KMS-11 (cell line): ENCODE results near the gene FAM193A.

Source experiments
- H2AFZ ChIP-seq: fragments of 200-600 bp; sonication (generic); 2 replicates; pipeline ENCODE4 v1.6.1; 2016; ENCODE audit warnings: antibody characterized with exemption, mixed run types, low read depth
- H3K27ac ChIP-seq: fragments of 200-600 bp; sonication (generic); 2 replicates; pipeline ENCODE4 v1.6.1; 2016; ENCODE audit warnings: mild to moderate bottlenecking, mixed run types
- H3K27me3 ChIP-seq: fragments of 200-600 bp; sonication (generic); 2 replicates; pipeline ENCODE4 v1.6.1; 2017; ENCODE audit warnings: mild to moderate bottlenecking, low read depth, mixed run types, moderate library complexity; ENCODE audit not compliant: insufficient read depth
- H3K36me3 ChIP-seq: fragments of 200-600 bp; sonication (generic); 2 replicates; pipeline ENCODE4 v1.6.1; 2017; ENCODE audit warnings: mild to moderate bottlenecking, mixed run types; ENCODE audit not compliant: insufficient read depth
- H3K4me1 ChIP-seq: fragments of 200-600 bp; sonication (generic); 2 replicates; pipeline ENCODE4 v1.6.1; 2016; ENCODE audit warnings: mild to moderate bottlenecking, low read depth, mixed run types; ENCODE audit not compliant: poor library complexity, severe bottlenecking
- H3K4me2 ChIP-seq: fragments of 200-600 bp; sonication (generic); 2 replicates; pipeline ENCODE4 v1.7.0; 2016; ENCODE audit warnings: mild to moderate bottlenecking, mixed run types
- H3K4me3 ChIP-seq: fragments of 200-600 bp; sonication (generic); IDR thresholded peaks from 2 replicates; pipeline ENCODE4 v1.6.1; 2017; ENCODE audit warnings: low read depth, low read length, mixed read lengths; ENCODE audit not compliant: insufficient read depth
- H3K79me2 ChIP-seq: fragments of 200-600 bp; sonication (generic); 2 replicates; pipeline ENCODE4 v1.6.1; 2016; ENCODE audit warnings: low read depth, mixed run types; ENCODE audit not compliant: insufficient read depth
- H3K9ac ChIP-seq: fragments of 200-600 bp; sonication (generic); 2 replicates; pipeline ENCODE4 v1.6.1; 2016; ENCODE audit warnings: mild to moderate bottlenecking, mixed run types
- H4K20me1 ChIP-seq: fragments of 200-600 bp; sonication (generic); 2 replicates; pipeline ENCODE4 v1.6.1; 2016; ENCODE audit warnings: mild to moderate bottlenecking, mixed run types; ENCODE audit not compliant: insufficient read depth
- CTCF ChIP-seq: fragments of 200-600 bp; sonication (generic); conservative IDR thresholded peaks from 2 replicates; pipeline ENCODE4 v1.6.1; 2017; ENCODE audit warnings: low read depth, mild to moderate bottlenecking, antibody characterized with exemption, low read length, moderate library complexity, mixed read lengths

Gene FAM193A

GRCh38 chr4:2619459-2619858, 83.0 kb downstream of the FAM193A start:
- Histone ChIP-seq H3K4me2 (no peak overlapping the region), H3K27ac (no peak overlapping the region), H3K27me3 (no peaks in the 10 kb centered on the region), H3K36me3 (no peaks in the 10 kb centered on the region), H3K4me1 (no peaks in the 10 kb centered on the region), H3K9ac (no peak overlapping the region), H4K20me1 (no peaks in the 10 kb centered on the region), H3K4me3 (no peak overlapping the region), H3K79me2 (peaks cover 22% of the 10 kb centered on the region), H2AFZ (no peak overlapping the region)
- TF ChIP-seq CTCF, result no peak

DNA sequence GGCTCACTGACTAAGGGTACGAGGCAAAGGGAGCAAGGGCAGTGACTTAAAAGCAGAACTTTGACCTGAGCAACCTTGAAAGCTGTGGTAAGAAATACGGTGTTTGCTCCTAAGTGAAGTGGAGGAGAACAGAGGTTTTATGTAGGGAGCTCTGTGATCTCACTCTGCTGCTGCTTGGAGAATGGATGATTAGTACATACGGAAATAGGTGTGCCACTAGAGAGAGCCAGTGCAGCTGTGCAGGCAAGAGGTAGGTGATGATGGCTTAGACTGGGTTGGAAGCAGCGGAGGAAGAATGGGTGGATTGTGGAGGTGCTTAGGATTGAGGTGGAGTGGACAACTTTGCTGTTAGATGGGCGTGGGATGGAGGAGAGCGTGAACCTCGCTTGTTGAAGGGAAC, 85.0 kb downstream of the FAM193A start:
- Histone ChIP-seq H3K79me2 (peaks cover 17% of the 10 kb centered on the region), H3K9ac (no peak overlapping the region), H3K4me3 (no peak overlapping the region), H4K20me1 (no peaks in the 10 kb centered on the region), H3K4me2 (no peak overlapping the region), H2AFZ (no peak overlapping the region), H3K27me3 (no peaks in the 10 kb centered on the region), H3K27ac (no peak overlapping the region), H3K4me1 (no peaks in the 10 kb centered on the region), H3K36me3 (no peaks in the 10 kb centered on the region)
- no peak for TF ChIP-seq CTCF

- no peaks in the 10 kb centered on the region for H3K4me1 ChIP-seq
- H4K20me1 ChIP-seq, result no peaks in the 10 kb centered on the region
- H3K4me2 ChIP-seq, result no peak overlapping the region
- no peak overlapping the region for H3K27ac ChIP-seq
- H3K27me3 ChIP-seq, result no peaks in the 10 kb centered on the region
- no peak overlapping the region for H2AFZ ChIP-seq
- H3K4me3 ChIP-seq, result no peak overlapping the region
- no peaks in the 10 kb centered on the region for H3K36me3 ChIP-seq
- TF ChIP-seq CTCF, result no peak
- H3K79me2 ChIP-seq, result peaks cover 8% of the 10 kb centered on the region; the same call in 1 of the 2 replicates
- H3K9ac ChIP-seq, result no peak overlapping the region
Observed at GRCh38 chr4:2623442-2623841, 87.0 kb downstream of the FAM193A start.

GRCh38 chr4:2624782-2625530, 88.5 kb downstream of the FAM193A start:
- no peak overlapping the region for H3K4me2 ChIP-seq

More at GRCh38 chr4:2624782-2625530, 88.5 kb downstream of the FAM193A start:
- no peak overlapping the region for H3K9ac ChIP-seq
- no peak overlapping the region for H3K27ac ChIP-seq
- no peaks in the 10 kb centered on the region for H3K4me1 ChIP-seq
- H3K27me3 ChIP-seq, result no peaks in the 10 kb centered on the region
- no peaks in the 10 kb centered on the region for H4K20me1 ChIP-seq
- H3K4me3 ChIP-seq, result no peak overlapping the region
- H3K79me2 ChIP-seq, result no peaks in the 10 kb centered on the region; the same call in 1 of the 2 replicates
- no peak for TF ChIP-seq CTCF
- H3K36me3 ChIP-seq, result no peaks in the 10 kb centered on the region
- no peak overlapping the region for H2AFZ ChIP-seq
